HEK293 (cell line): ENCODE results near the gene UTP14A.

Source experiments
- CTCF ChIA-PET: fragments of 350-600 bp; formaldehyde crosslinking; extraction: SDS; loops from one replicate; lab custom pipeline; 2021; ENCODE audit warnings: antibody characterized with exemption; lab: Yijun Ruan, JAX
- POLR2A ChIA-PET: fragments of 300-600 bp; formaldehyde crosslinking; extraction: SDS; loops from one replicate; lab custom pipeline; 2020; ENCODE audit warnings: antibody characterized with exemption, inconsistent platforms; lab: Yijun Ruan, JAX
- H3K27ac ChIP-seq: fragments of 200-500 bp; sonication (Bioruptor generic); 2 replicates; pipeline ENCODE4 v1.5.1; 2014; ENCODE audit warnings: low read depth, low read length, control low read depth, inconsistent platforms; ENCODE audit errors: extremely low read depth
- H3K36me3 ChIP-seq, 2 experiments: fragments of 200-500 bp in 1 of 2; sonication (Bioruptor generic) in 1 of 2; 1 replicate in 1 of 2; 2 replicates in 1 of 2; pipeline ENCODE4 v1.5.1; 2014 to 2017; ENCODE audit warnings: inconsistent platforms in 2 of 2, low read length in 2 of 2; ENCODE audit not compliant: control insufficient read depth in 2 of 2, insufficient read depth in 1 of 2
- H3K4me1 ChIP-seq: fragments of 200-500 bp; sonication (Bioruptor generic); 2 replicates; pipeline ENCODE4 v1.5.1; 2014; ENCODE audit warnings: mild to moderate bottlenecking, low read length, inconsistent platforms; ENCODE audit not compliant: control insufficient read depth, insufficient read depth
- H3K4me3 ChIP-seq: 2 replicates; pipeline ENCODE4 v1.5.1; 2011; ENCODE audit warnings: low read depth, mild to moderate bottlenecking, control low read depth, low read length, moderate library complexity
- H3K9me3 ChIP-seq: fragments of 200-500 bp; sonication (Bioruptor generic); 2 replicates; pipeline ENCODE4 v1.5.1; 2014; ENCODE audit warnings: low read depth, low read length, inconsistent platforms; ENCODE audit not compliant: control insufficient read depth, insufficient read depth
- AEBP2 ChIP-seq: fragments of 450-650 bp; formaldehyde crosslinking; IDR thresholded peaks from 2 replicates; pipeline ENCODE4 v1.5.1; 2016; ENCODE audit warnings: missing biosample characterization, missing genetic modification characterization, borderline replicate concordance
- CTCF ChIP-seq: fragments of 450-650 bp; formaldehyde crosslinking; IDR thresholded peaks from 2 replicates; pipeline ENCODE4 v1.5.1; 2016; ENCODE audit warnings: missing biosample characterization, missing genetic modification characterization
- KLF10 ChIP-seq: fragments of 450-650 bp; IDR thresholded peaks from 2 replicates; pipeline ENCODE4 v1.5.1; 2018; ENCODE audit warnings: missing biosample characterization, mild to moderate bottlenecking, missing genetic modification characterization
- KLF9 ChIP-seq: fragments of 450-650 bp; formaldehyde crosslinking; IDR thresholded peaks from 2 replicates; pipeline ENCODE4 v1.5.1; 2016; ENCODE audit warnings: missing biosample characterization, missing genetic modification characterization, low read depth
- SP2 ChIP-seq: fragments of 450-650 bp; formaldehyde crosslinking; IDR thresholded peaks from 2 replicates; pipeline ENCODE4 v1.5.1; 2016; ENCODE audit warnings: missing biosample characterization, missing genetic modification characterization
- ZBTB20 ChIP-seq: fragments of 450-650 bp; formaldehyde crosslinking; IDR thresholded peaks from 2 replicates; pipeline ENCODE4 v1.5.1; 2016; ENCODE audit warnings: missing biosample characterization, missing genetic modification characterization
- ZFP37 ChIP-seq: fragments of 450-650 bp; formaldehyde crosslinking; IDR thresholded peaks from 2 replicates; pipeline ENCODE4 v1.5.1; 2016; ENCODE audit warnings: missing biosample characterization, missing genetic modification characterization
- ZNF174 ChIP-seq: fragments of 450-650 bp; formaldehyde crosslinking; IDR thresholded peaks from 2 replicates; pipeline ENCODE4 v1.5.0; 2017; ENCODE audit warnings: missing biosample characterization, mild to moderate bottlenecking, missing genetic modification characterization
- ZNF202 ChIP-seq: fragments of 450-650 bp; formaldehyde crosslinking; IDR thresholded peaks from 2 replicates; pipeline ENCODE4 v1.5.1; 2016; ENCODE audit warnings: missing biosample characterization, missing genetic modification characterization, borderline replicate concordance
- ZNF266 ChIP-seq: fragments of 450-650 bp; formaldehyde crosslinking; IDR thresholded peaks from 2 replicates; pipeline ENCODE4 v1.5.1; 2016; ENCODE audit warnings: missing biosample characterization, missing genetic modification characterization, low read depth
- ZNF341 ChIP-seq: fragments of 450-650 bp; formaldehyde crosslinking; IDR thresholded peaks from 2 replicates; pipeline ENCODE4; 2016; ENCODE audit warnings: low read depth, missing biosample characterization, missing genetic modification characterization
- ZNF366 ChIP-seq: fragments of 450-650 bp; formaldehyde crosslinking; conservative IDR thresholded peaks from 2 replicates; pipeline ENCODE4 v1.5.1; 2016; ENCODE audit warnings: missing biosample characterization, missing genetic modification characterization
- ZNF426 ChIP-seq: fragments of 450-650 bp; formaldehyde crosslinking; IDR thresholded peaks from 2 replicates; pipeline ENCODE4 v1.5.1; 2017; ENCODE audit warnings: missing biosample characterization, missing genetic modification characterization, mild to moderate bottlenecking, inconsistent platforms, moderate library complexity
- ZNF433 ChIP-seq: fragments of 450-650 bp; formaldehyde crosslinking; IDR thresholded peaks from 2 replicates; pipeline ENCODE4 v1.5.1; 2016; ENCODE audit warnings: missing biosample characterization, missing genetic modification characterization, low read depth
- ZNF449 ChIP-seq: fragments of 450-650 bp; formaldehyde crosslinking; IDR thresholded peaks from 2 replicates; pipeline ENCODE4 v1.5.1; 2017; ENCODE audit warnings: missing biosample characterization, mild to moderate bottlenecking, missing genetic modification characterization, moderate library complexity
- ZNF48 ChIP-seq: fragments of 450-650 bp; formaldehyde crosslinking; IDR thresholded peaks from 2 replicates; pipeline ENCODE4 v1.5.1; 2016; ENCODE audit warnings: missing biosample characterization, missing genetic modification characterization
- ZNF513 ChIP-seq: fragments of 450-650 bp; IDR thresholded peaks from 2 replicates; pipeline ENCODE4 v1.5.1; 2018; ENCODE audit warnings: missing biosample characterization, missing genetic modification characterization
- ZNF645 ChIP-seq: fragments of 450-650 bp; formaldehyde crosslinking; IDR thresholded peaks from 2 replicates; pipeline ENCODE4; 2016; ENCODE audit warnings: missing biosample characterization, missing genetic modification characterization
- ZNF658 ChIP-seq: fragments of 450-650 bp; formaldehyde crosslinking; IDR thresholded peaks from 2 replicates; pipeline ENCODE4; 2016; ENCODE audit warnings: missing biosample characterization, missing genetic modification characterization
- ZSCAN30 ChIP-seq: fragments of 450-650 bp; IDR thresholded peaks from 2 replicates; pipeline ENCODE4 v1.5.1; 2018; ENCODE audit warnings: missing biosample characterization, mild to moderate bottlenecking, missing genetic modification characterization, moderate library complexity

UTP14A gene

GRCh38 chrX:129958083-129958465, 52.1 kb downstream of the UTP14A start:
- H3K9me3 ChIP-seq: no peaks in the 10 kb centered on the region
- ChIA-PET POLR2A (no interaction called here), CTCF (no interaction called here)
- peaks cover 3% of the 10 kb centered on the region; the same call in 1 of the 2 replicates for H3K4me1 ChIP-seq
- H3K4me3 ChIP-seq: no peak overlapping the region
- no peak overlapping the region for H3K27ac ChIP-seq
- no peaks in the 10 kb centered on the region for H3K36me3 ChIP-seq
- TF ChIP-seq KLF10 (tag by site-specific recombination) (no peak), ZNF449 (tag by site-specific recombination) (no peak), ZNF645 (tag by site-specific recombination) (no peak), ZFP37 (no peak), KLF9 (no peak), ZBTB20 (tag by site-specific recombination) (no peak), SP2 (tag by site-specific recombination) (no peak), ZNF341 (no peak), ZSCAN30 (tag by site-specific recombination) (no peak), ZNF266 (tag by site-specific recombination) (no peak), ZNF433 (tag by site-specific recombination) (no peak), ZNF174 (tag by site-specific recombination) (no peak), CTCF (tag by site-specific recombination) (no peak), AEBP2 (no peak), ZNF48 (tag by site-specific recombination) (no peak), ZNF426 (tag by site-specific recombination) (no peak), ZNF202 (tag by site-specific recombination) (no peak), ZNF513 (no peak)

GRCh38 chrX:129958814-129959492, 53.0 kb downstream of the UTP14A start:
- CTCF ChIA-PET: no interaction called here
- TF ChIP-seq ZNF449 (tag by site-specific recombination) (peak; percentile 87), ZNF366 (tag by site-specific recombination) (no peak), ZNF658 (tag by site-specific recombination) (no peak)
- POLR2A ChIA-PET: no interaction called here
- Histone ChIP-seq H3K27ac (no peak overlapping the region), H3K4me3 (no peak overlapping the region), H3K36me3 (no peaks in the 10 kb centered on the region), H3K9me3 (no peaks in the 10 kb centered on the region), H3K4me1 (peaks cover 3% of the 10 kb centered on the region; the same call in 1 of the 2 replicates)
